ENCODE results near the gene GPR146.

GRCh38 chr7:999941-1000935 is 44.1 kb upstream of the GPR146 start:
- TF ChIP-seq POLR2A (IDR thresholded peaks at IDR 0.05; ENCODE audit: low read depth) (no peak), POLR2AphosphoS5 (IDR thresholded peaks at IDR 0.05) (no peak), EP300 (IDR thresholded peaks at IDR 0.05) (no peak)
- TF ChIP-seq, protein P1, sequence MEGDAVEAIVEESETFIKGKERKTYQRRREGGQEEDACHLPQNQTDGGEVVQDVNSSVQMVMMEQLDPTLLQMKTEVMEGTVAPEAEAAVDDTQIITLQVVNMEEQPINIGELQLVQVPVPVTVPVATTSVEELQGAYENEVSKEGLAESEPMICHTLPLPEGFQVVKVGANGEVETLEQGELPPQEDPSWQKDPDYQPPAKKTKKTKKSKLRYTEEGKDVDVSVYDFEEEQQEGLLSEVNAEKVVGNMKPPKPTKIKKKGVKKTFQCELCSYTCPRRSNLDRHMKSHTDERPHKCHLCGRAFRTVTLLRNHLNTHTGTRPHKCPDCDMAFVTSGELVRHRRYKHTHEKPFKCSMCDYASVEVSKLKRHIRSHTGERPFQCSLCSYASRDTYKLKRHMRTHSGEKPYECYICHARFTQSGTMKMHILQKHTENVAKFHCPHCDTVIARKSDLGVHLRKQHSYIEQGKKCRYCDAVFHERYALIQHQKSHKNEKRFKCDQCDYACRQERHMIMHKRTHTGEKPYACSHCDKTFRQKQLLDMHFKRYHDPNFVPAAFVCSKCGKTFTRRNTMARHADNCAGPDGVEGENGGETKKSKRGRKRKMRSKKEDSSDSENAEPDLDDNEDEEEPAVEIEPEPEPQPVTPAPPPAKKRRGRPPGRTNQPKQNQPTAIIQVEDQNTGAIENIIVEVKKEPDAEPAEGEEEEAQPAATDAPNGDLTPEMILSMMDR (IDR thresholded peaks at IDR 0.05), result no peak

All from esophagus muscularis mucosa (tissue), 4 donors.